WI38 (cell line): Measurements from ENCODE around the gene LDLRAD2.

Experiments used
- H3K4me3 ChIP-seq: 2 replicates; pipeline ENCODE4 v1.5.1; 2011; ENCODE audit warnings: low read depth, mild to moderate bottlenecking, control low read depth, low read length
- CTCF ChIP-seq: IDR thresholded peaks from 2 replicates; pipeline ENCODE4 v1.5.1; 2012; ENCODE audit warnings: low read depth, mild to moderate bottlenecking, control low read depth, low read length

LDLRAD2 gene

GRCh38 chr1:21861602-21862429 is 49.8 kb downstream of the LDLRAD2 start:
- TF ChIP-seq CTCF: no peak
- no peak overlapping the region for H3K4me3 ChIP-seq

- no peak overlapping the region for H3K4me3 ChIP-seq
- no peak for TF ChIP-seq CTCF
These were observed 51.9 kb downstream of the LDLRAD2 start for GRCh38 chr1:21863981-21864380.

DNA sequence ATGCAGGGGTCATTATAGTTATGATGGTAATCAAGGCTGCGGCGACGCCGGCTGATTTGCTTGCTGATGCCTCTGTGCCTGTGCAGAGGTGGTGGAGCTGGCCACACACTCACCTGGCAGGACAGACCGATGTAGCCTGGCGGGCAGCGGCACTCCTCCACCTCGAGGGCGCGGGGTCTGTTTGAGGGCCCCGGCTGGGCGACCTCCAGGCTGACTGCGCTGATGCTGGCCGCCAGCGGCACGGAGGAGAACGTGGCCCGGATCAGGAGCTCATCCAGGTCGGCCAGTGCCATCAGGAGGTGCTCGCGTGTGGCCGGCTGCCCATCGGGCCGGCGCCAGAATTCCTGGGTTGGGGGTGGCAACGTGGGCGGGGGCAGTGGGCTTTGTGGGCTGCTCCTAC is 52.7 kb downstream of the LDLRAD2 start:
- no peak for TF ChIP-seq CTCF
- H3K4me3 ChIP-seq: no peak overlapping the region

- no peak for TF ChIP-seq CTCF
- H3K4me3 ChIP-seq: no peak overlapping the region
These were observed 53.5 kb downstream of the LDLRAD2 start for GRCh38 chr1:21865609-21865942.

DNA sequence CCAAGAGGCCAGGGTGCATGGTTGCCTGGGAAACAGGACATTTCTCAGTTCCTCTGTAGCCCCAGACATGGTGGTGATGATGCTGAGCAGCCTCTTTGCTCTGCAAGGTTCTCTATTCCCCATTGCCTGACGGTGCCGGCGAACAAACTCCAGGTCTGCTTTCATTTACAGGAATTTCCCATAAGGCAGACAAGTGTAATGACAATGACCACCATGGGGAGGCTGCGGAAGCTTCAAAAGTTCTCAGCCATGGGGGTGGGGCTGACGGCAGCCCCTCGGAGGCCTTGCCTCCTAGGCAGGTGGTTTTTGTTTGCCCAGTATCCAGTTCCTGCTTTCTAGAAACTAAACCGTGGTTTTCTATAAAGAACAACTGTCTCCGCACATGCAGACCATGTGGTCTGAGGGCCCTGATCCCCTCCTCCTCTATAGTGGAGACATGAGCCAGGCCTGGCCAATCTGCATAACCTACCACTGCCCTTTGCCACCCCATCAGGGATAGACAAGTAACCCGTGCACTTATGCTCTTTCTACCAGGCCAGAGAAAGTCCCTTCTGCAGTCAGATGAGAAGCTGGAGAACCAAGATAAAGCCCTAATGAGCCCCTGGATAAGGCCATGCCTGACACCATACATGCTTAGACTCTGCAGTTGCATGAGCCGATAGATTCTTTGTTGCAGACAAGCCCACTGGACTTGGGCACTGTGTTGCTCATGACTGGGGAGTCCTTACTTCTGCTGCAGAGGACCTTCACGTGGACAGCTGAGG is 54.1 kb downstream of the LDLRAD2 start:
- H3K4me3 ChIP-seq: no peak overlapping the region
- TF ChIP-seq CTCF: no peak

DNA sequence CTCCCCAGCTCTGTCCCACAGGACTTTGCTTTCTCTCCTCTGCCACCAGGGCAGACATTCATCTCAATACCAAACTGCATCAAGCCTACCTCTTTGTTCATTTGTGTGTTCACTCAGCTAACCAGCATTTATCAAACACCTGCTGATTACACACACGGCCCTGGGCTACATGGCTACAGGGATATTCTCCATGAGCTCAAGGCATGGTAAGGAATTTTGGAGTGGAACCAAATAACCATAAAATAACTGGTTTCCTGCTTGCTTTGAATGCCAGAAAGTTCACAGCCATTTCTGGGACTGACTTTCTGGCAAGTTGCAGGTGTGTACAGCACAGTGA is 54.6 kb downstream of the LDLRAD2 start:
- no peak for TF ChIP-seq CTCF
- H3K4me3 ChIP-seq: no peak overlapping the region

DNA sequence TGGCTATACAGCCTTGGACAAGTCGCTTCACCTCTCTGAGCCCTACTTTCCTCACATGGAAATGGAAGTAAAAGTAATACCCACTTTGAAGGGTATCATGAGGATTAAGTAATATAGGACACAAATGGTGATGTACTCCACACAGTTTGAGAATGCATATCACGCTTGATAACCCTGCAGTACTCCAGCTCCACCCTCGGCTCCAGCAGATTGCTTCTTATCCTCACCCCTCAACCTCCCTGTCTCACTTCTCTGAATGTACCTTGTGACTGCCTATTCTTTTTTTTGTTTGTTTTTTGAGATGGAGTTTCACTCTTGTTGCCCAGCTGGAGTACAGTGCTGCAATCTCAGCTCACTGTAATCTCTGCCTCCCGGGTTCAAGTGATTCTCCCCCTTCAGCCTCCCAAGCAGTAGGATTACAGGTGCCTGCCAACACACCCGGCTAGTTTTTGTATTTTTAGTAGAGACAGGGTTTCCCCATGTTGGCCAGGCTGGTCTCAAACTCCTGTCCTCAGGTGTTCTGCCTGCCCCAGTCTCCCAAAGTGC is 55.5 kb downstream of the LDLRAD2 start:
- TF ChIP-seq CTCF: no peak
- H3K4me3 ChIP-seq: no peak overlapping the region
